Body of pancreas (tissue), 4 donors: ENCODE data around the gene KIF24. TPM values are rescaled to one million over a fixed set of nuclear protein-coding genes. Genes with fewer than 3 reads are reported as not detected.

ENCODE experiments used
- ATAC-seq: fragments of 150-250 bp; one replicate; pipeline ENCODE4 v1.9.1; 2016
- DNase-seq, 4 donors: peaks; one replicate each; pipeline ENCODE4 v3.0.0-alpha.2; 2019
- H3K27ac ChIP-seq, 4 donors: fragments of 200-600 bp; sonication (generic); 1 replicate in 3 of 4; 2 replicates in 1 of 4; pipeline versions ENCODE4 v1.5.1 to v1.6.1; 2016 to 2019; ENCODE audit warnings: mild to moderate bottlenecking in 1 of 4, mixed read lengths in 1 of 4, moderate library complexity in 1 of 4
- H3K27me3 ChIP-seq, 2 donors: fragments of 200-600 bp; sonication (generic); one replicate each; pipeline ENCODE4 v1.6.0; 2016; ENCODE audit warnings: mild to moderate bottlenecking in 1 of 2
- H3K36me3 ChIP-seq, 2 donors: fragments of 200-600 bp; sonication (generic); replicated peaks in 1 of 2; 2 replicates each; pipeline ENCODE4 v1.5.1; 2016; ENCODE audit warnings: low read depth in 2 of 2; ENCODE audit not compliant: insufficient read depth in 1 of 2
- H3K4me1 ChIP-seq: fragments of 200-600 bp; sonication (generic); one replicate; pipeline ENCODE4 v1.6.0; 2016
- H3K4me3 ChIP-seq, 2 donors: fragments of 200-600 bp; sonication (generic); 1 replicate in 1 of 2; 2 replicates in 1 of 2; pipeline ENCODE4 v1.5.1; 2016 to 2019
- H3K9me3 ChIP-seq, 3 donors: fragments of 200-600 bp; sonication (generic); 1 replicate in 2 of 3; 2 replicates in 1 of 3; pipeline ENCODE4 v1.5.1; 2016
- POLR2A ChIP-seq, 3 donors: fragments of 450-650 bp; IDR thresholded peaks; one replicate each; pipeline ENCODE4 v1.6.1; 2016; ENCODE audit warnings: antibody characterized with exemption in 3 of 3, mild to moderate bottlenecking in 2 of 3
- WGBS, 2 donors: methylation state at CpG; one replicate each; pipeline ENCODE4 v1.1.5; 2017; 5-methylcytosine and 5-hydroxymethylcytosine counted together
- intact Hi-C: fragments of 100-400 bp; cut with DNase I; formaldehyde crosslinking; loops from one replicate; pipeline ENCODE4 v1.15.1; 2023
- total RNA-seq, 2 donors: library from RNA; depleted of rRNA; stranded (reverse); fragments of >200 nt; gene quantifications; one replicate each; pipeline ENCODE4 v1.1.0, GENCODE V29; 2016
- TF ChIP-seq, protein P1 (sequence below), 7 experiments: fragments of 450-650 bp in 4 of 7; fragments of 200-600 bp in 3 of 7; sonication (generic) in 3 of 7; IDR thresholded peaks; one replicate each; pipeline ENCODE4 v1.5.1; 2016 to 2019; ENCODE audit warnings: antibody characterized with exemption in 7 of 7

KIF24 gene
- total RNA-seq, 2 donors from 2014 or later, result 0.26 to 0.33 TPM

DNA sequence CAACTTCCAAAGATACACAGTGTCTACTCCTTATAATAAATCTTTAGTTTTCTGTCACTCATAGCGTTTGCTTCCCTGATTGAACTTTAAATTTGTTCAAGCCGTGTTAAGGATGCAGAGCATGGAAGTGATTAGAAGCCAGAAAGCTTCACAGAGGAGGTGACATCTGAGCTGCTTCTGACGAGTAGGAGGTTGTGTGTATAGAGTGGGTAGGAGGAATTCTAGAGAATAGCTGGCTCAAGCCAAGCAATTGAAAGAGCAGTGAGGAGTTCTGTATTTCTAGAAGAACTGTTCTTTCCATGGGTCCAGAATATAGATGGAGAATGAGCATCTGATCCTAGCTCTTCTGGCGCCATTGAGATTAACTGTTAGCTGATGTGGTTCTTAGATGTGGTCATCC is 6.3 kb upstream of the KIF24 start:
- Histone ChIP-seq H3K4me1 (peaks cover 36% of the 10 kb centered on the region), H3K36me3 (no peaks in the 10 kb centered on the region), H3K9me3 (no peaks in the 10 kb centered on the region), H3K4me3 (no peak overlapping the region), H3K27ac (peak overlapping the region in 3 of 4 donors; percentile 53 to 66 (median 65)), H3K27me3 (no peaks in the 10 kb centered on the region)
- DNase-seq (no peak), ATAC-seq (no peak)
- TF ChIP-seq, protein P1, sequence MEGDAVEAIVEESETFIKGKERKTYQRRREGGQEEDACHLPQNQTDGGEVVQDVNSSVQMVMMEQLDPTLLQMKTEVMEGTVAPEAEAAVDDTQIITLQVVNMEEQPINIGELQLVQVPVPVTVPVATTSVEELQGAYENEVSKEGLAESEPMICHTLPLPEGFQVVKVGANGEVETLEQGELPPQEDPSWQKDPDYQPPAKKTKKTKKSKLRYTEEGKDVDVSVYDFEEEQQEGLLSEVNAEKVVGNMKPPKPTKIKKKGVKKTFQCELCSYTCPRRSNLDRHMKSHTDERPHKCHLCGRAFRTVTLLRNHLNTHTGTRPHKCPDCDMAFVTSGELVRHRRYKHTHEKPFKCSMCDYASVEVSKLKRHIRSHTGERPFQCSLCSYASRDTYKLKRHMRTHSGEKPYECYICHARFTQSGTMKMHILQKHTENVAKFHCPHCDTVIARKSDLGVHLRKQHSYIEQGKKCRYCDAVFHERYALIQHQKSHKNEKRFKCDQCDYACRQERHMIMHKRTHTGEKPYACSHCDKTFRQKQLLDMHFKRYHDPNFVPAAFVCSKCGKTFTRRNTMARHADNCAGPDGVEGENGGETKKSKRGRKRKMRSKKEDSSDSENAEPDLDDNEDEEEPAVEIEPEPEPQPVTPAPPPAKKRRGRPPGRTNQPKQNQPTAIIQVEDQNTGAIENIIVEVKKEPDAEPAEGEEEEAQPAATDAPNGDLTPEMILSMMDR (IDR thresholded peaks at IDR 0.05), result no peak
- TF ChIP-seq POLR2A (IDR thresholded peaks at IDR 0.05), result no peak
- intact Hi-C loops, result loop anchor here (5.0 kb wide), 1 partner anchor 37 kb away; no protein-coding TSS in a partner anchor
- 76 to 78% methylated on average over 4 of the region's 4 CpGs for WGBS, 2 donors

DNA sequence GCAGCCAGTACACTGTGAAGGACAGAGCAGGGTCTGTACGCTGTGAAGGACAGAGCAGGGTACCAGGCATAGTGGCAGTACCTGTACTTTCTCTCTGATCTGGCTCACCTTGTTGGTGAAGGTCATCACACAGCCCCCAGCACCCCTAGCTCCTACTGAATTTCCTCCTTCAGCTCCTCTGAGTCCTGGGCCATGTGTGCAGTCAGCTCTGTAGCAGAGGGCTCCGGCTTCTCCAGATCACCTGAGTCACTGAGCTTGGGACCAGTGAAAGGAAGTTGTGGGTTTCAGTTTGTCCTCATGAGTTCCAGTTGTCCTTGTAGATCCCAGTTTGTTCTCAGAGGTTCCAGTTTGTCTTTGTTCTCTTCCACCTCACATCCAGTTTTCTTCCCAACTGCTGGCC is 5.8 kb upstream of the KIF24 start:
- DNase-seq, result peak in 1 of 4 donors; percentile 21
- 30 to 50% methylated on average over 2 of the region's 2 CpGs for WGBS, 2 donors
- TF ChIP-seq POLR2A (IDR thresholded peaks at IDR 0.05), result no peak
- TF ChIP-seq, protein P1 (IDR thresholded peaks at IDR 0.05), result no peak
- no peaks in the 10 kb centered on the region for H3K9me3 ChIP-seq
- no peak overlapping the region for H3K4me3 ChIP-seq
- peaks cover 36% of the 10 kb centered on the region for H3K4me1 ChIP-seq
- peak overlapping the region; percentile 53 to 66 (median 63) for H3K27ac ChIP-seq
- no peaks in the 10 kb centered on the region for H3K27me3 ChIP-seq
- no peak for ATAC-seq
- H3K36me3 ChIP-seq, result no peaks in the 10 kb centered on the region
- intact Hi-C loops, result loop anchor here (5.0 kb wide), 1 partner anchor 37 kb away; no protein-coding TSS in a partner anchor

DNA sequence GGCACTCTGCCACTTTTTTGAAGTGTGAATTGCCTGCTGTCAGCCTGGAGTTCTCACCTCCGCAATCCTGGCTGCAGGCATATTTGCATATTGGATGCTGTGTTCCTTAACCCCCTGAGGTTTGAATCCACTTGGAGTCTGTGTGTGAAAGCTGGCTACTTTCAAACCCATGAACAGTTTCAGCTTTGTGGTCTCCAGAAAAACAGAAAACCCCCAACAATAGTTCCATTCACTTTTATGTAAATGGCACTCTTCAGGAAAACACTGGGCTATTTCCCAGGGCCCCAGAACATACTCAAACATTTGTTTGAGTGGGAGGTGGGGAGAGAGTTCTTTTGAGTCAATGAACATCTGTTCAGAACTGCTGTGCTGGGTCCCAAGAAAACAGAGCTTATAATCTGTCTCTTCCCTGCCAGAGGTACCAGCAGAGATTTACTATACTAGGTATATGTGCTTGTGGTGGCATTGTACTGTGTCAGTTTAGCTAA is 5.3 kb upstream of the KIF24 start:
- TF ChIP-seq, protein P1 (IDR thresholded peaks at IDR 0.05), result no peak
- TF ChIP-seq POLR2A (IDR thresholded peaks at IDR 0.05), result no peak
- Histone ChIP-seq H3K27ac (peak overlapping the region; percentile 53 to 66 (median 63)), H3K4me3 (no peak overlapping the region), H3K9me3 (no peaks in the 10 kb centered on the region), H3K27me3 (no peaks in the 10 kb centered on the region), H3K4me1 (peaks cover 36% of the 10 kb centered on the region), H3K36me3 (no peaks in the 10 kb centered on the region)
- WGBS, 2 donors, result 10 to 16% methylated on average over 1 of the region's 1 CpG
- DNase-seq (peak in 3 of 4 donors; percentile 44 to 50 (median 48)), ATAC-seq (no peak)
- intact Hi-C loops, result no loop called here

DNA sequence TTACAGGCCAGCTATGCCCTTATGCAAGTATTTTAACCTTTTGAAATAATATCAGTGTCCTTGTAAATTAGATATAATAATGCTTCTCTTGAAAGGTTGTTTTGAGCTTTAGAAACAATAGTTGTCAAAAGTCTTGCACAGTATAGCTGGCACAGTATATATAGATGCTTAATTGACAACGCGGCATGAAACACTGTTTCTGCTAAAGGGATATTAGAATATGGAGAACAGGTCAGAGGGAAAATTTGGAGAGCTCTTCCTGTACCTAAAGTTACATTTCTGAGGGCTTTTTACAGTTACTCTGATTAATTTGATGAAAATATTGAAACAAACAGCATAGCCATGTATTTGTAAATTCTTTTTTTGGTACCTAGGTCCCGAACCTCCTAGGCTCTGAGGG is 4.8 kb upstream of the KIF24 start:
- intact Hi-C loops, result no loop called here
- WGBS, 2 donors, result 54% methylated on average over 3 of the region's 3 CpGs
- TF ChIP-seq, protein P1 (IDR thresholded peaks at IDR 0.05), result no peak
- TF ChIP-seq POLR2A (IDR thresholded peaks at IDR 0.05), result no peak

More for the DNA sequence above, 4.8 kb upstream of the KIF24 start:
- no peaks in the 10 kb centered on the region for H3K9me3 ChIP-seq
- no peaks in the 10 kb centered on the region for H3K36me3 ChIP-seq
- H3K27ac ChIP-seq, result peak overlapping the region in 3 of 4 donors; percentile 53 to 66 (median 65)
- no peaks in the 10 kb centered on the region for H3K27me3 ChIP-seq
- H3K4me1 ChIP-seq, result peaks cover 36% of the 10 kb centered on the region
- ATAC-seq (no peak), DNase-seq (no peak)
- no peak overlapping the region for H3K4me3 ChIP-seq
